Left renal pelvis (tissue), 4 donors: ENCODE data around the gene KIAA1958. TPM values are rescaled to one million over a fixed set of nuclear protein-coding genes. Genes with fewer than 3 reads are reported as not detected.

ENCODE experiments used
- DNase-seq, 4 donors: peaks; one replicate each; pipeline ENCODE4 v3.0.0-alpha.2; 2013; ENCODE audit warnings: low read depth in 4 of 4, low spot score in 3 of 4
- polyA plus RNA-seq, 4 donors: library from polyadenylated mRNA; unstranded; fragments of 120-200 nt; gene quantifications; one replicate each; pipeline ENCODE4 v1.2.1, GENCODE V29; 2013; ENCODE audit not compliant: insufficient read length in 4 of 4

The KIAA1958 gene
- polyA plus RNA-seq, 4 donors, result 5.7 to 15.9 (median 13.7) TPM

DNA sequence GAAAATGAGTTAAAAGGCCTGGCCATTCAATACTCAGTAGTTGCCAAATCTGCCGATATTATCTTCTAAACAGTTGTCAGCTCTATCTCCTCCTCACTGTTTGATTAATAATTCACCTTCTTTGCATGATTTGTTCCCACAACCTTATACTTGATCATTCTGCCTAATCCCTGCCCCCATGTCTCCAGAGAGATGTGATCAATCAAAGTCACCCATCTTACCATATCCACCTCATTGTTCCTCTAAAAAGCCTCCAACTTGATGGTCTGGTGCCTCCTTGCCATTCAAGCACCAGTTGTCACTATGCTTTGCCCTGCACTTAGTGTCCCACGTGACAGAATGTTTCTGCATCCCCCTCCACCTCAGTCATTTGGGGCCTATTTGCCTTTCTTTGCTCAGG, 41.3 kb downstream of the KIAA1958 start:
- DNase-seq, result no peak

DNA sequence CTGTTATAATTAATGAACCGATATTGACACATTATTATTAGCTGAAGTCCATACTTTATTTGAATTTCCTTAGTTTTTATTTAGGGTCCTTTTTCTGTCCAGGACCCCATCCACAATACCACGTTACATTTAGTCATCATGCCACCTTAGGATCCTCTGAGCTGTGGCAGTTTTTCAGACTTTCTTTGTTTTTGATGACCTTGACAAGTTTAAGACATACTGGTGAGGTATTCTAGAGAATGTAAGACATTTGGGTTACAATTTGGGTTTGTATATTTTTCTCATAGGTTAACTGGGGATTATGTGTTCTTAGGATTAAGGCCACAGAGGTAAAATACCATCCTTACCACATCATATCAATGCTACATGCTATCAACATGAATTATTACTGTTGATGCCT, 42.7 kb downstream of the KIAA1958 start:
- no peak for DNase-seq

DNA sequence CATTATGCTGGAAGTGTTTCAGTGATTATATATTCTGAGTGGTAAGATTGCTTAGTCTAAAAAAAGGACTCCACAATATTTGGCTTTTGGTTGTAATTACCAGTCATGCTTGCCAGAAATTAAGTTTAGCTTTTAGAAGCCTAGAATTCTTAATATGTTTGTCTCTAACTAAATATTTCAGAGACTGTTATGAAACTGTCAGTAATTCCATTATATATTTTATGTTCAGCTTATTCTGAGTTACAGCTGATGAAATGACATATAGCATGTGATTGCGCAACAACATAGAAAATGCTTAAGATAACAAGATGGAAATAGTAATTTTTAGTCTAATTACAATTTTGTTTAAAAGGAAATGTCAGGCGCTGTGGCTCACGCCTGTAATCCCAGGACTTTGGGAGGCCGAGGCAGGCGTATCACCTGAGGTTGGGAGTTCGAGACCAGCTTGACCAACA, 44.2 kb downstream of the KIAA1958 start:
- no peak for DNase-seq

DNA sequence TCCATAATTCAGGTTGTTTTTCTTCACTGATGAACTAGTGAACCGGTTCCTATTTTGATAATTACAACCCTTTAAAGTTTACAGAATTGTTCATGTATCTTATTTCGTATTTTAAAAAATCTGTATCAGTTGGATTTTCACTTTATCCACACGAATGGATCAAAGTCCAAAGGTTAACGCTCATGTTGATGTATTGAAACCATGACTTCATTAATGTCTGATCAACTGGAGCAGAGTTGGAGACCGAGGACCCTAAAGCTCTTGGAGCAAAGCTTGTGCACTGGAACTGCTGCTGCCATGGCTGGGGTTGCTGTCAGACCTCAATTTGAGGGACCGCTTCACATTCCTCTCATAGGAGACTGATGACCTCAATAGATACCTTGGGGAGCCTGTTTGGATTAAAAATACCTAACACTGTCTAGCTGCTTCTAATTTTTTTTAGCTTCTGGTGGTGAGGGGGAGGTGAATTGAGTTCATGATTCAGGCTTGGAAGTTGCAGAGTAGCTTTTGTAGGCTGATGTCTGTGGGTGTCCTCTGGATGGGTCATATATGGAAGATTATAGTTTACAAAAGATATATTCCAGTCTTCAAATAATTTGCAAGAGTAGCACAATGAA, 45.1 kb downstream of the KIAA1958 start:
- DNase-seq, result no peak

- no peak for DNase-seq
Observed at GRCh38 chr9:112532427-112532826, 45.8 kb downstream of the KIAA1958 start.

DNA sequence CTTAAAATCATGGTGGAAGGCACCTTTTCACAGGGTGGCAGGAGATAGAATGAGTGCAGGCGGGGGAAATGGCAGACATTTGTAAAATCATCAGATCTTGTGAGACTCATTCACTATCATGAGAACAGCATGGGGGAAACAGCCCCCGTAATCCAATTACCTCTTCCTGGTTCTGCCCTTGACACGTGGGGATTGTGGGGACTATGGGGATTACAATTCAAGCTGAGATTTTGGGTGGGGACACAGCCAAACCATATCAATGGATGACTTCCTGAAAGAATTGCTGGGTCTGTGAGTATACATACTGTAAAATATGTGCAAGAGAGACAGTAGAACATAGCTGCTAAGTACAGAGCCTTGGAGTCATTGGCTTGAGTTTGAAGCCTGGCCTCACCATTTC, 47.0 kb downstream of the KIAA1958 start:
- no peak for DNase-seq

- DNase-seq, result no peak
Observed at GRCh38 chr9:112535301-112535700, 48.7 kb downstream of the KIAA1958 start.

GRCh38 chr9:112535811-112536210, 49.2 kb downstream of the KIAA1958 start:
- DNase-seq, result no peak

DNA sequence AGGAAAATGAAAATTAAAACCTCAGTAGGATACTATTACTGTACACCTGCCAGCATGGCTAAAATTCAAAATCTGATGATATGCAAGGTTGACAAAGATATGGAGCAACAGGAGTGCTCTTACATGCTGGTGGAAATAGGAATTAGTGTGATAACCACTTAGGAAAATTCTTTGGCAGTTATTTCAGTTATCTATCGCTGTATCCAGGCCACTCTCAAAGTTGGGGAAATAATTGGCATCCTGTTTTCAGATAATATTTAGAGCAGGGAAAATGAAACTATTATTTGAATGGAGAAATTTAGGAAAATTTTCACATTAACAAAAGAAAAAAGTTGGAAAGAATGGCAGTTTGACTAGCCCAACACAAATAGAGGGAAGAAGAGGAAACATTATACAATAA, 50.9 kb downstream of the KIAA1958 start:
- no peak for DNase-seq

GRCh38 chr9:112540800-112541199, 54.2 kb downstream of the KIAA1958 start:
- no peak for DNase-seq

GRCh38 chr9:112541685-112542084, 55.1 kb downstream of the KIAA1958 start:
- no peak for DNase-seq

DNA sequence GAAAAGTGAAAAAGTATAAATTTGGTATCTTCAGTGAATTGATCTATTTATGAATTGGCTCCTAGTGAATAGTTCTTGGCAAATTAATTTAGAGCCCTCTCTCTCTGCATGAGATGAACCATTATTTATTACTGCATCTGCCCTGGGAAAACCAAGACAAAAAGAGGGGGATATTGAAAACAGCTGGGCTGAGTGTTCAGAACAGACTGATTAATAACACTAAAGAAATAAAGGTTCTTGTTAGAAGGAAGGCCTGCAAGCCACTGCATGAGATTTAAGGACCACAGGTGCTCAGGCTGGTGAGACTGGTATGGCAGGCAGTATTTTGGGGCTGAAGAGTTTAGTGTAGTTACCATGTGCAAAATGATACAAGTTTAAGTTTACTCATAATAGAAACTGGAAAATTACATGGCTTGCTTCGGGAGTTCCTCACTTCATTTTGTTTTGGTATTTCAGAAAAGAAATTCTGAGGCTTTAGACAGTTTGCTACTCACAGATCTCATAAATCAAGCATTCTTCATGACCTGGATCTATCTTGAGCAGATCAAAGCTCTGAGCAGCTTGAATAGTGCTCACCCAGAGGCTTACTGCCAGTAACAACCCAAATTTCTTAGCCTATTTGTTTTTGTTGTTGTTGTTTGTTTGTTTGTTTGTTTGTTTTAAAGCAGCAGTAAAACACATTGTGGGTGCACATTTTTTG, 56.1 kb downstream of the KIAA1958 start:
- no peak for DNase-seq

- DNase-seq, result no peak
Observed at GRCh38 chr9:112544477-112544876, 57.9 kb downstream of the KIAA1958 start.

- DNase-seq, result no peak
Observed at GRCh38 chr9:112545237-112545636, 58.6 kb downstream of the KIAA1958 start.

GRCh38 chr9:112546149-112547012, 59.8 kb downstream of the KIAA1958 start:
- no peak for DNase-seq

GRCh38 chr9:112548051-112548440, 61.4 kb downstream of the KIAA1958 start:
- DNase-seq, result no peak

DNA sequence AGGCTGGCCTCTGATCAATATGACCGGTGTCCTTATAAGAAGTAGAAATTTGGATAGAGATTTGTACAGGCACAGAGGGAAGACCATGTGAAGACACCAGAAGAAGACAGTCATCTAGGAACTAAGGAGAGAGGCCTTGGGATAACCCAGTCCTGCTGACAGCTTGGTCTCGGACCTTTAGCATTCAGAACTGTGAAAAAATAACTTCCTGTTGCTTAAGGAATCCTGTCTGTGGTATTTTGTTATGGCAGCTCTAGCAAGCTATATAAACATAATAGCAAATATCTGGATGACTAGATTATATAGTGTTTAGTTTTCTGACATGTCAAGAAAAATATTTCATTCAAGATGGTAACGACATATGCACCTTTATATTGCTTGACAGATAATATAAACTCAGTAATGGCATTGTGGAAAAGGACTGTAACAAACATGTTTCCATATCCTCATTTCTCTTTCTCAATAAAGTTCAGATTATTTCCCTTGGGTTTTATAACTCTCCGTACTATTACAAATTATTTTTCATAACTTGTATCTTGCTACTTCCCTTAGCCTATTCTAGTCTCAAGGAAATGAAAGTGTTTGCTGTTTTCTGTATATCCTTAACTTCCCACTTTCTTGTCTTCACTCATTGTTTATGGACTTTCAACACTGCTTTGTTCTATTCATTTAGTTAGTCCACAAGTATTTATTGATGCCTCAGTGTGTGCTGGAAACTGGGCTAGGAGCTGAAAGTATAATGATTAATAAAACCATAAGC, 62.4 kb downstream of the KIAA1958 start:
- DNase-seq, result no peak

DNA sequence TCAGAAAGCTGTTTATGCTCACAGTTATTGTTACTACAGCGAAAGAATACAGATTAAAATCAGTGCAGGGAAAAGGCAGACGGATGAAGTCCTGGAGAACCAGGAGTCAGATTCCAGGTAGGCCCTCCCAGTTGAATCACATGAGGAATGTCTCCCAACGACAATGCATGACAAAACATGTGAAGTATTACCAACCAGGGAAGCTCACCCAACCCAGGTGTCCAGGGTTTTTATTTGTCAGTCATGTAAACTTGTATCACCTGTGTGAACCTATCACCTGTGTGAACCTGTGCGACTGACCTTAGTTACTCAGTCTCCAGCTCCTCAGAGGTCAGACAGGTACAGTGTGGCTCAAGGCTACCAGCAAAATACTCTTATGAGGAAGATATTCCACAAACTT, 63.9 kb downstream of the KIAA1958 start:
- no peak for DNase-seq

- no peak for DNase-seq
Observed at GRCh38 chr9:112551641-112552040, 65.0 kb downstream of the KIAA1958 start.

DNA sequence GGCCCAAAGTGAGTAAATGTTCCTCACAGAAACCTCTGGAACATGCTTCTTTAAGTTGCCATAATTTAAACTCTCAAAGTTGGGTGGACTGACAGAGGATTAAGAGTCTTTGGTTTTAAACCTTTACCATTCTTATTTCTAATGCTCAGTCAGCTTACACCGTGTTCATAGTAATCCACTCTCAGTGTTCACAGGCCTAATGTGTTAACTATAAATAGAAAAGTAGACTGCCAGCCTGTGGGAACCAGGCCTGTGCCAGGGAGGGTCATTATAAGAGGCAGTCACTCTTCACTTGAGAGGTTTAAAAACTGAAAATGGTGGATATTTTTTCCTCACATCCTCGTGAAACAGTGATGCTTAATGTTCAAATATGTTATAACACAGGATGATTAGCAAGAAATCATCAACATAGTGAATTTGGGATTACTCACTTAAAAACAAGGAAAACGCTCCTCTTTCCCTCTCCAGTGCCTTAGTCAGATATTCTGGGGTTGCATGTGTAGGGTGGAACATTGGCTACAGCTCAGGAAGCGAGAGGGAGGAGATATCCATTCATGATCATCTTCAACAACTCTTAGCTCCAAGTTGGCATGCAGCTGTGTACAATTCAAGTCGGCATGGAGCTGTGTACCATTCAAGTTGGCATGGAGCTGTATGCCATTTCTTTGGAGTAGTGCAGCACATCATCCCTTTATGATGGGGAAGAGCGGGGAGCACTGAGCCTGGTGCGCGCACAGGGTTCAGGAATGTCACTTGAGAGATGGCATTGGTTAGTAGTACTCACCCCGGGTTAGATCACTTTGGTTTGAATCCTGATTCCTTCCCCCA, 65.8 kb downstream of the KIAA1958 start:
- DNase-seq, result no peak
